Breast epithelium (tissue), 4 donors: Measurements from ENCODE around the gene ZNF865. TPM values are rescaled to one million over a fixed set of nuclear protein-coding genes. Genes with fewer than 3 reads are reported as not detected.

Experiments used
- DNase-seq, 2 donors: peaks; one replicate each; pipeline ENCODE4 v3.0.0-alpha.2; 2019; ENCODE audit warnings: low spot score in 2 of 2
- H3K27ac ChIP-seq, 2 donors: fragments of 200-600 bp; sonication (generic) in 1 of 2; one replicate each; pipeline ENCODE4 v1.5.1; 2016 to 2019; ENCODE audit warnings: mild to moderate bottlenecking in 1 of 2
- H3K27me3 ChIP-seq, 2 donors: fragments of 200-600 bp; sonication (generic) in 1 of 2; one replicate each; pipeline versions ENCODE4 v1.5.1 to v1.6.0; 2017 to 2019; ENCODE audit warnings: control low read depth in 1 of 2, mild to moderate bottlenecking in 1 of 2
- H3K36me3 ChIP-seq: fragments of 200-600 bp; one replicate; pipeline ENCODE4 v1.5.1; 2019
- H3K4me1 ChIP-seq, 2 donors: fragments of 200-600 bp; sonication (generic); one replicate each; pipeline ENCODE4 v1.5.1; 2016 to 2019; ENCODE audit warnings: control low read depth in 1 of 2
- H3K4me3 ChIP-seq, 3 donors: fragments of 200-600 bp; sonication (generic); 1 replicate in 2 of 3; 2 replicates in 1 of 3; pipeline ENCODE4 v1.5.1; 2016 to 2019; ENCODE audit warnings: mild to moderate bottlenecking in 3 of 3, moderate library complexity in 2 of 3
- H3K9me3 ChIP-seq, 2 donors: fragments of 200-600 bp; sonication (generic) in 1 of 2; one replicate each; pipeline ENCODE4 v1.5.1; 2016 to 2019; ENCODE audit warnings: control low read depth in 1 of 2
- POLR2A ChIP-seq: fragments of 450-650 bp; IDR thresholded peaks from one replicate; pipeline ENCODE4 v1.6.1; 2016; ENCODE audit warnings: antibody characterized with exemption, mild to moderate bottlenecking, moderate library complexity
- POLR2AphosphoS5 ChIP-seq, 3 donors: sonication (generic); formaldehyde crosslinking; IDR thresholded peaks; one replicate each; pipeline ENCODE4 v1.6.1; 2017; ENCODE audit warnings: antibody characterized with exemption in 3 of 3
- intact Hi-C: fragments of 100-400 bp; cut with DNase I; formaldehyde crosslinking; loops from one replicate; pipeline ENCODE4 v1.15.1; 2023; ENCODE audit warnings: low total_unique reads
- total RNA-seq, 3 donors: library from RNA; depleted of rRNA; stranded (reverse); fragments of >200 nt; gene quantifications; one replicate each; pipeline ENCODE4 v1.1.0, GENCODE V29; 2016
- TF ChIP-seq, protein P1 (sequence below), 3 donors: fragments of 450-650 bp; IDR thresholded peaks; one replicate each; pipeline ENCODE4 v1.5.1; 2016 to 2017; ENCODE audit warnings: antibody characterized with exemption in 3 of 3, mild to moderate bottlenecking in 3 of 3, moderate library complexity in 3 of 3

ZNF865 gene
- total RNA-seq, 3 donors from 2014 or later = 3.2 to 5.0 (median 3.9) TPM

GRCh38 chr19:55591555-55591954 is 13.9 kb upstream of the ZNF865 start:
- no peak for DNase-seq
- H3K36me3 ChIP-seq = no peaks in the 10 kb centered on the region
- H3K27ac ChIP-seq = no peak overlapping the region
- intact Hi-C loops = no loop called here
- TF ChIP-seq POLR2A (no peak), POLR2AphosphoS5 (IDR thresholded peaks at IDR 0.05) (no peak)
- TF ChIP-seq, protein P1, sequence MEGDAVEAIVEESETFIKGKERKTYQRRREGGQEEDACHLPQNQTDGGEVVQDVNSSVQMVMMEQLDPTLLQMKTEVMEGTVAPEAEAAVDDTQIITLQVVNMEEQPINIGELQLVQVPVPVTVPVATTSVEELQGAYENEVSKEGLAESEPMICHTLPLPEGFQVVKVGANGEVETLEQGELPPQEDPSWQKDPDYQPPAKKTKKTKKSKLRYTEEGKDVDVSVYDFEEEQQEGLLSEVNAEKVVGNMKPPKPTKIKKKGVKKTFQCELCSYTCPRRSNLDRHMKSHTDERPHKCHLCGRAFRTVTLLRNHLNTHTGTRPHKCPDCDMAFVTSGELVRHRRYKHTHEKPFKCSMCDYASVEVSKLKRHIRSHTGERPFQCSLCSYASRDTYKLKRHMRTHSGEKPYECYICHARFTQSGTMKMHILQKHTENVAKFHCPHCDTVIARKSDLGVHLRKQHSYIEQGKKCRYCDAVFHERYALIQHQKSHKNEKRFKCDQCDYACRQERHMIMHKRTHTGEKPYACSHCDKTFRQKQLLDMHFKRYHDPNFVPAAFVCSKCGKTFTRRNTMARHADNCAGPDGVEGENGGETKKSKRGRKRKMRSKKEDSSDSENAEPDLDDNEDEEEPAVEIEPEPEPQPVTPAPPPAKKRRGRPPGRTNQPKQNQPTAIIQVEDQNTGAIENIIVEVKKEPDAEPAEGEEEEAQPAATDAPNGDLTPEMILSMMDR (IDR thresholded peaks at IDR 0.05) = no peak
- H3K27me3 ChIP-seq = no peaks in the 10 kb centered on the region
- no peak overlapping the region for H3K4me3 ChIP-seq
- no peaks in the 10 kb centered on the region for H3K9me3 ChIP-seq
- H3K4me1 ChIP-seq = no peaks in the 10 kb centered on the region

DNA sequence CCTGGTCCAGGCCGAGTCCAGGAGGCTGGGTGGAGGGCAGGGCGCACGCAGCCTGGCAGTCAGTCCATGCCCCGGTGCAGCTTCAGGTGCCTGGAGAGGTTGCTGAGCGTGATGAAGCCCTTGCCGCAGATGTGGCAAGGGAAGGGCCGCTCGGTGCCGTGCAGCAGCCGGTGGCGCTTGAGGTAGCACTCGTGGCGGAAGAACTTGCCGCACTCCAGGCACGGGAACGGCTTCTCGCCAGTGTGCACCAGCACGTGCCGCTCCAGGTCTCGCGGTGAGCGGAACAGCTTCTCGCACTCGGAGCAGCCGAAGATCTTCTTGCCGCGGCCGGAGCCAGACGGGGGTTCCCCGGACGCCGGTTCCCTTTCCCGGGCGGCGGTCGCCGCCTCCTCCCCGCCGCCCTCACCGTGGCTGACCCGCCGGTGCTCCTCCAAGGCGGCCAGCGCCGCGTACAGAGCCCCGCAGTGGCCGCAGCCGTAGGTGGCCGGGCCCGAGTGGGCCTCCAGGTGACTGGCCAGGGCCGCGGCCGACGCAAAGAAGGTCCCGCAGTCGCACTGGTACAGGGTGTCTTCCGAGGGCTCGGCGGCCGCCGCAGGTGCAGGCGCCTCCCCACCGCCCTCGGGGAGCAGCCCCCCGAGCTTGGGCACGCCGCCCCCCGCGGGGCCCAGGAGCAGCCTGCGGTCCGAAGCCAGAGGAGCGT is 12.9 kb upstream of the ZNF865 start:
- no peaks in the 10 kb centered on the region for H3K4me1 ChIP-seq
- H3K27ac ChIP-seq = no peak overlapping the region
- H3K4me3 ChIP-seq = no peak overlapping the region
- intact Hi-C loops = no loop called here
- H3K27me3 ChIP-seq = no peaks in the 10 kb centered on the region
- DNase-seq = no peak
- no peaks in the 10 kb centered on the region for H3K9me3 ChIP-seq
- TF ChIP-seq POLR2A = no peak
- TF ChIP-seq, protein P1 (IDR thresholded peaks at IDR 0.05) = no peak
- H3K36me3 ChIP-seq = no peaks in the 10 kb centered on the region

DNA sequence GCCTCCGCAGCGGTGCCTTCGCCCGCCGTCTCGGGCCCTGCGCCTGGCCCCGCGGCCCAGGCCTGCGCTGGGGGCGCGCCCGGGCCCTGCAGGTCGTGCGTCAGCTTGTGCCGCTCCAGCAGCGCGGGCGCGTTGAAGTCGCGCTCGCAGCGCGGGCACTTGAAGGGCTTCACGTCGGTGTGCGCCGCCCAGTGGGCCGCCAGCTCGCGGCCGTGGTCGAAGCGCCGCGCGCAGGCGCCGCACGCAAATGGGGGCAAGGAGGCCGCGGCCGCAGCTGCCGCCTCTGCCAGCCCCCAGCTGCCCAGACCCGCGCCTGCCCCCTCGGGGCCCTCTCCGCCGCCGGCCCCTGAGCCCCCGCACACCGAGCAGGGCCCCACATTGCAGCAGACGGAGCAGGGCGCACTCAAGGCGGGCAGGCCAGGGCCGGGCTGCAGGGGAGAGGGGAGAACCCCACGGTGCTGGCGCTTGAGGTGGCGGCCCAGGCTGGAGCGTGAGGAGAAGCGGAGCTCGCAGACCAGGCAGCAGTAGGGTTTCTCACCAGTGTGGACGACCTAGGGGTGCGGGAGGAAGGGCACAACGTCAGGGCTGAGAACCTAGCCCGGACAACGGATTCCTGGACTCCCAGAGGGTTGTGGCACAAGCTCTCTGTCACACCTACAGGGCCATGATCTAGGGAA is 12.2 kb upstream of the ZNF865 start:
- Histone ChIP-seq H3K27me3 (no peaks in the 10 kb centered on the region), H3K4me3 (no peak overlapping the region), H3K27ac (no peak overlapping the region), H3K9me3 (no peaks in the 10 kb centered on the region), H3K36me3 (no peaks in the 10 kb centered on the region), H3K4me1 (no peaks in the 10 kb centered on the region)
- TF ChIP-seq, protein P1 (IDR thresholded peaks at IDR 0.05) = no peak
- no peak for TF ChIP-seq POLR2AphosphoS5 (IDR thresholded peaks at IDR 0.05)
- TF ChIP-seq POLR2A = no peak
- intact Hi-C loops = no loop called here
- DNase-seq = no peak

DNA sequence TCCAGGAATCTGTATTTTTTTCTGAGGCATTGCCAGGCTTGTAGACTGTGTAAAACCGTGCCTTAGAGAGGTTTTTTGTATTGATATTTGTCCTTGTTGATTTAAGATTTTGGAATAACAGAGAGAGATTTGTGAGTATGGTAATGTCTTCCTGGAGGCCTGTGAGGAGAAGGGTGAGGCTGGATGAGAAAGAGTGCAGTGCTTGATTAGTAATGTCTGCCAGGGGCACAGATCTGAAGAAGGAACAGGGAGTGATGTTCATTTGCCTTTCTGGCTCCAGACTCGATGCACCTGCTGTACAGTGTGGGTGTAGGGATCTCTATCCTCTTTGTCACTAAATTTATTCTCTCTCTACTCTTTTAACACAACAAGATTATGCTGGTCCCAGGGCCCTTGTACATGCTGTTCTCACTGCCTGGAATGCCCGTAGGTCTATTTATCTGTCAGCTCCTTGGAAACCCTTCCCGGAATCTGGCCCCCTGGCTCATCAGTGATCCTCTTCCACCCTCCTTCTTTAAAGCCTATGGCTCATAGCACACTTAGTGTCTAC is 10.4 kb upstream of the ZNF865 start:
- H3K36me3 ChIP-seq = no peaks in the 10 kb centered on the region

More for the DNA sequence above, 10.4 kb upstream of the ZNF865 start:
- no peak for DNase-seq
- no peak overlapping the region for H3K4me3 ChIP-seq
- no peak overlapping the region for H3K27ac ChIP-seq
- intact Hi-C loops = loop anchor here (5.0 kb wide), 1 partner anchor 542 kb away; no protein-coding TSS in a partner anchor
- TF ChIP-seq, protein P1 (IDR thresholded peaks at IDR 0.05) = no peak
- TF ChIP-seq POLR2A (no peak), POLR2AphosphoS5 (IDR thresholded peaks at IDR 0.05) (no peak)
- H3K27me3 ChIP-seq = no peaks in the 10 kb centered on the region
- H3K9me3 ChIP-seq = no peaks in the 10 kb centered on the region
- no peaks in the 10 kb centered on the region for H3K4me1 ChIP-seq
